GM12891 (cell line): ENCODE results near the gene HSD17B2.

Experiments used
- PAX5 ChIP-seq: IDR thresholded peaks from 2 replicates; pipeline ENCODE4 v1.6.1; 2011; ENCODE audit warnings: low read length, moderate library complexity, mild to moderate bottlenecking; ENCODE audit not compliant: insufficient read depth, severe bottlenecking
- POLR2A ChIP-seq: IDR thresholded peaks from 2 replicates; pipeline ENCODE4 v1.6.1; 2011; ENCODE audit warnings: low read depth, low read length, control low read depth
- POLR2AphosphoS5 ChIP-seq: IDR thresholded peaks from 2 replicates; pipeline ENCODE4 v1.6.1; 2011; ENCODE audit warnings: low read depth, low read length, control low read depth
- SPI1 ChIP-seq: IDR thresholded peaks from 2 replicates; pipeline ENCODE4 v1.6.1; 2011; ENCODE audit warnings: low read depth, low read length, control low read depth
- TAF1 ChIP-seq: IDR thresholded peaks from 2 replicates; pipeline ENCODE4 v1.6.1; 2011; ENCODE audit warnings: low read depth, low read length, control low read depth

GRCh38 chr16:82005027-82005830 is 29.8 kb upstream of the HSD17B2 start:
- TF ChIP-seq TAF1 (no peak), POLR2AphosphoS5 (no peak), SPI1 (no peak), POLR2A (no peak), PAX5 (no peak)
